ENCODE measurements around the gene CFAP73.
A peak's percentile ranks its signal among the peaks of the same experiment; 100 is the strongest.

Gene CFAP73

GRCh38 chr12:113164014-113164413, 14.5 kb downstream of the CFAP73 start:
- DNase-seq (ENCODE audit: low read depth in 3 of 3) = no peak

DNA sequence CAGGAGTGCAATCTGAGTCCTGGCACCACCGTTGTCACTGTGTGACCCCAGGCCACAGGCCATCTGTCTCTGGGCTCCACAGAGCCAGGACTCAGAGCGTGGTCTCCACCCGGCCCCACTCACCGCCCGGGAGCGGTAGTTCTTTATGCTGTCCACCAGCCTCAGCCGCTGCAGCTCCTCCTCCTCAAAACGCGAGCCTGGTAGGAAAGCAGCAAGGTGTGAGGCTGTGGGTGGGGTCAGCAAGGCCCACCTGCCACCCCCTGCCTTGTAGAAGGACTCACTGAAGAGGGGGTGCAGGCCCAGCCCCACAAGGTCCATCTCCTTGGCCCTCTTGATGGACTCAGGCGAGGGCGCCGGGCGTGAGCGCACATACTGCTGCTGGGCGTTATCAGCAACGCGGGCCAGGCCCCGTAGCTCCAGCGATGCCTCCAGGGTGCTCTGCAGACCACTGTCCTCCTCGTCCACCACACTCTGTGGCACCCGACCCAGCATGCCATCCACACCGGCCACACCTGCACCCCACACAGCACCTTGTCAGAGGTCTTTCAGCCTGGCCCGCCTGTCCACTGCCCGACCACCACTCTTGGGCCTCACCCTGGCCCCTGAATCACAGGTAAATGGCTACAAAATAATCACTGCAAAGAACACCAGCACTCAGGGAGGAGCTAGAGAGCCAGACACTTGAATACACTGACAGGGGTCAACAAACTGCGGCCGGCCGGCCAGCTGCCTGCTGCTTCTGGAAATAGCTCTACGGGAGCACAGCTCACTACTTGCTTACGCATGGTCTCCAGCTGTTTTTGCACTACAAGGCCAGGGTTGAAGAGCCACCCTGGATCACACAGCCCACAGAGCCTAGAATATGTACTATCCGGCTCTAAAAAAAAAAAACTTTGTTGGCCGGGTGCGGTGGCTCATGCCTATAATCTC, 16.3 kb downstream of the CFAP73 start:
- no peak for DNase-seq (ENCODE audit: low read depth in 3 of 3)

DNA sequence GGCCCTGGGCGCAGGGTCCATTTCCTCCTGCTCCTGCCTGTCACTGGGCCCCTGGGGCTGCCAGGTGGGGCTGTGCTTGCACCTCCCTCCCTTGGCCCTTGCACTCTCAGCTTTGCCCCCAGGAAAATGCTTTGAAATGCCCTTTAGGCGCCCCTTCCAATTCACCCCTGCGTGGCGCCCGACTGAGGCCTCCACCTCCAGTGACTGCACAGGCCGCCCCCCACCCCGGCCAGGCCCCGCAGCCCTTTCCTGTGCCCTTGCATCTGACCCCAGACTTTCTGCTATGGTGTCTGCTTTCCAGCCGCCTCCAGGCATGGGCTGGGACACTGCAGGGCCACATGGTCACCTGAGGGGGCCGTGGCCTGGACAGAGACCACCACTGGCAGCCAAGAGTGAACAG, 18.3 kb downstream of the CFAP73 start:
- no peak for DNase-seq (ENCODE audit: low read depth in 3 of 3)

GRCh38 chr12:113169697-113170096, 20.2 kb downstream of the CFAP73 start:
- no peak for DNase-seq (ENCODE audit: low read depth in 3 of 3)

- DNase-seq (ENCODE audit: low read depth in 3 of 3) = no peak
Measured at GRCh38 chr12:113170457-113170856, 20.9 kb downstream of the CFAP73 start.

GRCh38 chr12:113170926-113171325, 21.4 kb downstream of the CFAP73 start:
- no peak for DNase-seq (ENCODE audit: low read depth in 3 of 3)

DNA sequence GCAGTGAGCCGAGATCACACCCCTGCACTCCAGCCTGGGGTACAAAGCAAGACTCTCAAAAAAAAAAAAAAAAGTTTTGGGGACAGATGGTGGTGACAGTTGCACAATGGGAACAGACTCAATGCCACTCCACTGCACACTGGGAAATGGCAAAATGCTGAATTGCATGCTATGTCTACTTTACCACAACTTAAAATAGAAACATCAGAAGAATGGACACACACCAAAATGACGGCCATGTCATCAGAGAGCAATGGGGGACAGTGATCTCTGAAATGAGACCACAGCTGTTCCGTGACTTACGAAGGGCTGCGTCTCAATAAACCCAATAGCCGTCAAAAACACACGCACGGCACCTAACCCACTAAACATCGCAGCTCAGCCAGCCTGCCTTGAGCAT, 22.0 kb downstream of the CFAP73 start:
- no peak for DNase-seq (ENCODE audit: low read depth in 3 of 3)

DNA sequence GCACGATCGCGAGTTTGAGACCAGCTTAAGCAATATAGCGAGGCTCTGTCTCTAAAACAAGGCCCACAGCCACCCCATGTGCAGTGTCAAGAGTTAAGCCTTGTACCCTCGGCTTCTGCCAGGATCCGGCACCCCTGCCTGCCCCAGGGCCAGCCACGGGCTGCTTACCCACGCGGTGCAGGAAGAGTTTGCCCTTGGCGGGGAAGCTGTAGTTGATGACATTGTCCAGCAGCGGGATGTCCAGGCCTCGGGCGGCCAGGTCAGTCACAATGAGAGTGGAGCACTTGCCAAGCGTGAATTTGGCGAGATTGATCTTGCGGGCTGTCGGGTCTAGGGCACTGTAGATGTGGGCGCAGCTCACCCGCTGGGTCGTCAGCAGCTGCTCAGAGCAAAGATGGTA, 22.7 kb downstream of the CFAP73 start:
- DNase-seq (ENCODE audit: low read depth in 3 of 3) = no peak

DNA sequence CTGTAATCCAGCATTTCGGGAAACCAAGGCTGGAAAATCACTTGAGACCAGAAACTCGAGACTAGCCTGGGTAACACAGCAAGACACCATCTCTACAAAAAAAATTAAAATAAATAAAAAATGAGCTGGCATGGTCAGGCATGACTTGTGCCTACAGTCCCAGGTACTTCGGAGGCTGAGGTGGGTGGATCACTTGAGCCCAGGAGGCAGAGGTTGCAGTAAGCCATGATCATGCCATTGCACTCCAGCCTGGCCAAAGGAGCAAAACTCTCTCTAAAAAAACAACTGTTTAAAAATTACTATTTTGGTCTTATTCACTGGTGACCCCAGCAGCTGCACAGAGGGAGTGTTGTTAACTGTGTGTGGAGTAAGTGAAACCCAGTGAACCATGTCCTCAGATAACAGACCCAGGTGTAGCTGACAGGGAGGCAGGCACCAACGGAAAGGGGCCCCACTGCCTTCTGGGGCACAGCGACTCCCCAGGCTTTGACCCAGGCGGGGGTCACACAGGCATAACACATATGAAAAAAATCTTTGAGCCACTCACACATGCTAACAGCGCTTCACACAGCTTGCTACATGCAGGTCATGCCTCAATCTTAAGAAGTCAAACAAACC, 23.7 kb downstream of the CFAP73 start:
- no peak for DNase-seq (ENCODE audit: low read depth in 3 of 3)

DNA sequence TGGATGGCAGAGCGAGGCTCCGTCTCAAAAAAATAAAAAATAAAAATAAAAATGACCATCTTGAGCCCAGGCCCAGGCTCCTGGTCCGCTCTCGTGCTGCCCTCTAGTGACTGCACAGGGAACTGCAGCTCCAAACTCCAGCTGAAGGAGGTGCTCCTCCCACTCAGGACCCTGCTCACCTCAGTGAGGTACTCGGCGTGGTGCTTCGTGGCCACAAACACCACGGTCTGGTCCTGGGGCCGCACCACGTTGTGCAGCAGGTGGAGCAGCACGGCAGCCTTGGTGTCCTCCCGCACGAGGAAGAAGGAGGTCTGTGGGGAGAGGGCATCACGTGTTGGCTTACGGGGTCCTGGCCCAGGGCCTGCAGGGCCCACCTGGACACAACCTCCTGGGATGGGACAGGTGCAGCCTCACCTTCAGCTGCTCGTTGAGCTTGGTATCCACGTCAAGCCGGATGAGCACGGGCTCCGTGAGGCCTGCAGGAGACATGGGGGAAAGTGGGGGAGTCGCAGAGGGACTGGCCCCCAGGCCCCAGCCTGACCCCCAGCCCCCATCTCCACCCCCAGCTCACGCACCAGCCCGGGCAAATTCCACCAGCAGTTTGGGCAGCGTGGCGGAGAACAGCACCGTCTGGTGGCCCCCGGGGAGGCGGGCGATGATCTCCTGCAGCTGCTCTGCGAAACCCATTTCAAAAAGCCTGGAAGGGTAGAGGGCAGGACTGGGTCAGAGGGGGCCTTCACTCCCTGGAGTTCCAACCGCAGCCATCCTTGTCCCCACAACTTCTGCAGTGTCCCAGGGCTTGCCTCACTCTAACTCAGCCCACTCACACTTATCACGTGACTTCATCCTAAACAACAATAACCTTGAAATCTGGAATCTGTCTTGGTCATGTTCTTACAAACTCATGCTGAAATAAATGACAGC, 25.2 kb downstream of the CFAP73 start:
- DNase-seq (ENCODE audit: low read depth in 3 of 3) = peak; percentile 59 to 71 (median 66)

GRCh38 chr12:113179023-113179422, 29.5 kb downstream of the CFAP73 start:
- no peak for DNase-seq (ENCODE audit: low read depth in 3 of 3)

GRCh38 chr12:113180333-113180732, 30.8 kb downstream of the CFAP73 start:
- no peak for DNase-seq (ENCODE audit: low read depth in 3 of 3)

GRCh38 chr12:113181975-113182374, 32.5 kb downstream of the CFAP73 start:
- no peak for DNase-seq (ENCODE audit: low read depth in 3 of 3)

DNA sequence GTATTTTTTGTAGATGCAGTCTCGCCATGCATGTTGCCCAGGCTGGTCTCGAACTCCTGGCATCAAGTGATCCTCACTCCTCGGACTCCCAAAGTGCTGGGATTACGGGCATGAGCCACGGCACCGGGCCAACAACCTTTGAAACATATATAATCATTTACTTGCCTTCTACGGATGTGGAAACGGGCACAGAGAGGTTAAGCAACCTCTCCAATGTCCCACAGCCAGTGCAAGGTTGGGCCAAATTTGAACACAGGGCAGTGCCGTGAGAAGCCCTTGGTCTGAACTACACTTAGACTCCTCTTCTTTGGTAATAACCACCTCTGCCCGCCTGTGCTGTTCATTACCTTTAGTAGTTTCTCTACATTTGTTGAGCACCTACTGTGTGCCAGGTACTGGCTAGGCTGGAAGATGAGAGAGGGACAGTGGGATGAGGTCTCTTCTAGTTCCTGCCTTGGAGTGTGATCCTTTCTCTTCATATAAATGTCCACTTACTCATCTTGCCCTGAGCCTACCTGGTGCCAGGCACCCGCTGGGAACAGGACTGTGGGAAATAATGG, 33.6 kb downstream of the CFAP73 start:
- no peak for DNase-seq (ENCODE audit: low read depth in 3 of 3)

- peak in 2 of 3 donors; percentile 37 to 59 for DNase-seq (ENCODE audit: low read depth in 3 of 3)
Measured at GRCh38 chr12:113184098-113184899, 34.8 kb downstream of the CFAP73 start.

- peak; percentile 81 to 86 (median 84) for DNase-seq (ENCODE audit: low read depth in 3 of 3)
Measured at GRCh38 chr12:113184900-113185179, 35.3 kb downstream of the CFAP73 start.

GRCh38 chr12:113185180-113186032, 35.9 kb downstream of the CFAP73 start, which contains the start of the genes DDX54 and RITA1:
TSS of gene DDX54 (minus strand) at chr12:113185478. CDS start at chr12:113185451, 27 bp downstream.
TSS of gene RITA1 (plus strand) at chr12:113185721. CDS start at chr12:113186747, 1,026 bp downstream.
- DNase-seq (ENCODE audit: low read depth in 3 of 3) = peak; percentile 62 to 74 (median 67)

- DNase-seq (ENCODE audit: low read depth in 3 of 3) = no peak
Measured at GRCh38 chr12:113186033-113186365, 36.5 kb downstream of the CFAP73 start.

GRCh38 chr12:113186666-113187325, 37.3 kb downstream of the CFAP73 start:
- DNase-seq (ENCODE audit: low read depth in 3 of 3) = no peak

All from stimulated activated CD4-positive, alpha-beta T cell treated with anti-CD3 and anti-CD28 coated beads, TNF-alpha, amount 100 ng/mL, for 48 hours (primary cell).